HCT116 (cell line): ENCODE measurements around the gene PRSS57. TPM values are rescaled to one million over a fixed set of nuclear protein-coding genes. Genes with fewer than 3 reads are reported as not detected.

Experiments used
- ATAC-seq: fragments of 200-7000 bp; cut with Tn5 transposase; 2 replicates; pipeline ENCODE4 v1.9.1; 2020; ENCODE audit warnings: mild to moderate bottlenecking, moderate library complexity
- BruUV-seq: library from RNA; stranded (reverse); fragments of 400-500 nt; replicated peaks from 2 replicates; lab custom pipeline; 2021; lab: Mats Ljungman, UMichigan
- CTCF ChIA-PET: fragments of 300-600 bp; sonication (Branson Sonifier 250); formaldehyde crosslinking; loops from one replicate; lab custom pipeline; 2021; ENCODE audit warnings: antibody characterized with exemption; lab: Charles Lee
- POLR2A ChIA-PET: fragments of 300-600, 350-600 bp; sonication (Branson Sonifier 250); formaldehyde crosslinking; loops from one replicate; lab custom pipeline; 2021; ENCODE audit warnings: antibody characterized with exemption; lab: Charles Lee
- RAD21 ChIA-PET, 2 experiments: fragments of 300-600 bp; sonication (Branson Sonifier 250); formaldehyde crosslinking; loops; one replicate each; lab custom pipeline; 2023; ENCODE audit warnings: low total read pairs in 2 of 2; ENCODE audit not compliant: uncharacterized antibody in 2 of 2, unreplicated experiment in 2 of 2, low non-redundant PET in 1 of 2; lab: Charles Lee
- DNase-seq: peaks from one replicate; pipeline ENCODE4 v3.0.0-alpha.2; 2010; ENCODE audit warnings: low read depth, low spot score
- H2AFZ ChIP-seq: fragments of 200-600 bp; shearing (Covaris generic), sonication (generic); 2 replicates; pipeline ENCODE4 v1.6.1; 2017; ENCODE audit warnings: low read depth, mixed run types, mixed read lengths, antibody characterized with exemption, low read length; ENCODE audit not compliant: poor library complexity, severe bottlenecking
- H3K27ac ChIP-seq: 2 replicates; pipeline ENCODE4 v1.5.1; 2012; ENCODE audit warnings: low read depth, low read length
- H3K27me3 ChIP-seq: fragments of 200-600 bp; sonication (generic); 2 replicates; pipeline ENCODE4 v1.6.1; 2016; ENCODE audit warnings: mixed run types, low read length, mixed read lengths; ENCODE audit not compliant: insufficient read depth
- H3K36me3 ChIP-seq, 2 experiments: fragments of 200-500 bp in 1 of 2; fragments of 200-600 bp in 1 of 2; sonication (Bioruptor generic) in 1 of 2; sonication (generic) in 1 of 2; 2 replicates each; pipeline versions ENCODE4 v1.5.1 to v1.6.1; 2014 to 2016; ENCODE audit warnings: low read length in 2 of 2, inconsistent platforms in 1 of 2, mixed read lengths in 1 of 2, mixed run types in 1 of 2; ENCODE audit not compliant: insufficient read depth in 2 of 2, control insufficient read depth in 1 of 2
- H3K4me1 ChIP-seq, 2 experiments: fragments of 200-600 bp in 1 of 2; sonication (generic) in 1 of 2; 2 replicates each; pipeline versions ENCODE4 v1.5.1 to v1.6.1; 2012 to 2017; ENCODE audit warnings: low read length in 2 of 2, inconsistent platforms in 1 of 2, mild to moderate bottlenecking in 1 of 2, mixed read lengths in 1 of 2, mixed run types in 1 of 2, moderate library complexity in 1 of 2; ENCODE audit not compliant: insufficient read depth in 2 of 2, control insufficient read depth in 1 of 2
- H3K4me2 ChIP-seq: fragments of 200-600 bp; sonication (generic); 2 replicates; pipeline ENCODE4 v1.6.1; 2017; ENCODE audit warnings: mixed run types, low read length, mixed read lengths
- H3K4me3 ChIP-seq, 2 experiments: fragments of 200-600 bp in 1 of 2; sonication (generic) in 1 of 2; replicated peaks in 1 of 2; 2 replicates each; pipeline ENCODE4 v1.5.1; 2011 to 2016; ENCODE audit warnings: low read length in 2 of 2, control low read depth in 1 of 2, low read depth in 1 of 2, mild to moderate bottlenecking in 1 of 2, mixed read lengths in 1 of 2, mixed run types in 1 of 2
- H3K79me2 ChIP-seq: fragments of 200-600 bp; sonication (generic); 2 replicates; pipeline ENCODE4 v1.6.1; 2017; ENCODE audit warnings: mild to moderate bottlenecking, mixed run types, low read length, moderate library complexity, mixed read lengths; ENCODE audit not compliant: insufficient read depth
- H3K9ac ChIP-seq: fragments of 200-600 bp; sonication (generic); 2 replicates; pipeline ENCODE4 v1.6.1; 2016; ENCODE audit warnings: low read length, mixed read lengths
- H3K9me2 ChIP-seq: fragments of 200-600 bp; sonication (generic), shearing (Covaris generic); 2 replicates; pipeline ENCODE4 v1.6.1; 2017; ENCODE audit warnings: mixed run types, mild to moderate bottlenecking, moderate library complexity; ENCODE audit not compliant: insufficient read depth
- H3K9me3 ChIP-seq, 2 experiments: fragments of 200-500 bp in 1 of 2; fragments of 200-600 bp in 1 of 2; sonication (Bioruptor generic) in 1 of 2; sonication (generic) in 1 of 2; 2 replicates each; pipeline ENCODE4 v1.6.1; 2014 to 2017; ENCODE audit warnings: low read length in 2 of 2, mixed read lengths in 2 of 2, inconsistent platforms in 1 of 2, low read depth in 1 of 2, mild to moderate bottlenecking in 1 of 2, mixed run types in 1 of 2, moderate library complexity in 1 of 2; ENCODE audit not compliant: control insufficient read depth in 1 of 2, insufficient read depth in 1 of 2
- H4K20me1 ChIP-seq: fragments of 200-600 bp; sonication (generic), shearing (Covaris generic); 2 replicates; pipeline ENCODE4 v1.6.1; 2017; ENCODE audit warnings: mixed run types, mild to moderate bottlenecking, moderate library complexity; ENCODE audit not compliant: insufficient read depth
- ATF3 ChIP-seq: IDR thresholded peaks from 2 replicates; pipeline ENCODE4 v1.6.1; 2012
- EZH2phosphoT487 ChIP-seq: fragments of 200-600 bp; IDR thresholded peaks from 2 replicates; pipeline ENCODE4 v1.6.1; 2018; ENCODE audit warnings: antibody characterized with exemption, borderline replicate concordance
- POLR2AphosphoS5 ChIP-seq: IDR thresholded peaks from 2 replicates; pipeline ENCODE4 v1.6.1; 2011; ENCODE audit warnings: mild to moderate bottlenecking, low read depth, low read length, moderate library complexity
- RAD21 ChIP-seq: IDR thresholded peaks from 2 replicates; pipeline ENCODE4 v1.6.1; 2012; ENCODE audit warnings: low read depth, mild to moderate bottlenecking
- SP1 ChIP-seq: IDR thresholded peaks from 2 replicates; pipeline ENCODE4 v1.6.1; 2012; ENCODE audit warnings: low read depth
- ZBTB33 ChIP-seq: IDR thresholded peaks from 2 replicates; pipeline ENCODE4 v1.6.1; 2011; ENCODE audit warnings: mild to moderate bottlenecking, low read length, moderate library complexity; ENCODE audit not compliant: insufficient replicate concordance; ENCODE audit errors: extremely low read depth
- intact Hi-C: fragments of 100-400 bp; cut with micrococcal nuclease; formaldehyde crosslinking; loops from 2 replicates; pipeline ENCODE4 v1.10.0; 2022
- total RNA-seq: library from RNA; stranded (reverse); gene quantifications from one replicate; pipeline ENCODE4 v1.2.1, GENCODE V29; 2021; ENCODE audit not compliant: unreplicated experiment

Gene PRSS57
- total RNA-seq, 1 experiment from 2014 or later = not detected

DNA sequence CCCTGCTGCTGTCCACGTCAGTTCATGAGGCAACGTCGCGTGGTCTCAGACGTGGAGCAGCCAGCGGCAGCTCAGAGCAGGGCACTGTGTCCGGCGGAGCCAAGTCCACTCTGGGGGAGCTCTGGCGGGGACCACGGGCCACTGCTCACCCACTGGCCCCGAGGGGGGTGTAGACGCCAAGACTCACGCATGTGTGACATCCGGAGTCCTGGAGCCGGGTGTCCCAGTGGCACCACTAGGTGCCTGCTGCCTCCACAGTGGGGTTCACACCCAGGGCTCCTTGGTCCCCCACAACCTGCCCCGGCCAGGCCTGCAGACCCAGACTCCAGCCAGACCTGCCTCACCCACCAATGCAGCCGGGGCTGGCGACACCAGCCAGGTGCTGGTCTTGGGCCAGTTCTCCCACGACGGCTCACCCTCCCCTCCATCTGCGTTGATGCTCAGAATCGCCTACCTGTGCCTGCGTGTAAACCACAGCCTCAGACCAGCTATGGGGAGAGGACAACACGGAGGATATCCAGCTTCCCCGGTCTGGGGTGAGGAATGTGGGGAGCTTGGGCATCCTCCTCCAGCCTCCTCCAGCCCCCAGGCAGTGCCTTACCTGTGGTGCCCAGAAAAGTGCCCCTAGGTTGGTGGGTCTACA, 12.5 kb downstream of the PRSS57 start:
- intact Hi-C loops = no loop called here
- H3K4me1 ChIP-seq = peaks cover 12 to 27% of the 10 kb centered on the region in 2 experiments
- H3K36me3 ChIP-seq = no peaks in the 10 kb centered on the region; a peak in 1 of 4 replicates
- TF ChIP-seq RAD21 = no peak
- no peak for TF ChIP-seq EZH2phosphoT487
- TF ChIP-seq ZBTB33 = no peak
- TF ChIP-seq SP1 = no peak
- no peak for TF ChIP-seq ATF3
- TF ChIP-seq POLR2AphosphoS5 = no peak
- TF ChIP-seq, all 23 proteins: peak for 0
- DNase-seq (no peak), ATAC-seq (no peak)
- H3K27ac ChIP-seq = no peak overlapping the region
- ChIA-PET CTCF (no interaction called here), RAD21 (interaction anchor here in 1 of 2 experiments (0.7 kb wide), 1 partner anchor 54 kb away, joined by 3 read pairs; no protein-coding TSS in a partner anchor), POLR2A (no interaction called here)
- H4K20me1 ChIP-seq = no peaks in the 10 kb centered on the region
- no TSS peak for BruUV-seq
- no peaks in the 10 kb centered on the region for H3K9me3 ChIP-seq
- no peak overlapping the region for H3K4me2 ChIP-seq
- no peak overlapping the region for H3K4me3 ChIP-seq
- no peak overlapping the region for H2AFZ ChIP-seq
- no peaks in the 10 kb centered on the region for H3K27me3 ChIP-seq
- H3K9me2 ChIP-seq = no peaks in the 10 kb centered on the region
- no peak overlapping the region for H3K9ac ChIP-seq
- H3K79me2 ChIP-seq = peaks cover 16% of the 10 kb centered on the region; the same call in 1 of the 2 replicates
